ENCODE measurements around the gene FAM110C. TPM values are rescaled to one million over a fixed set of nuclear protein-coding genes. Genes with fewer than 3 reads are reported as not detected.
"Not testable (repeated sequence)": the region's sequence is repeated elsewhere in the genome, so short reads cannot be mapped to it uniquely, and the experiment has no call there.

The FAM110C gene
- 5.2 TPM for total RNA-seq
- long read RNA-seq, partial matches to known transcripts: 0 of 5 reads
- long read RNA-seq, other reads (novel, unspliced or antisense): 1 of 5 reads

- ATAC-seq: peak; percentile 94
- intact Hi-C loops (cut with micrococcal nuclease): no loop called here
Measured at GRCh38 chr2:46471-47345, at the start of gene FAM110C. TSS of gene FAM110C (minus strand) at chr2:46505. CDS start at chr2:46385, 120 bp downstream.

GRCh38 chr2:92326-92725, 46.0 kb upstream of the FAM110C start:
- intact Hi-C loops (cut with micrococcal nuclease): no loop called here
- ATAC-seq (no peak), DNase-seq (no peak)

More at GRCh38 chr2:46471-47345, at the start of gene FAM110C:
- peak; percentile 84 for DNase-seq

GRCh38 chr2:90645-91312, 44.5 kb upstream of the FAM110C start:
- ATAC-seq: no peak

GRCh38 chr2:85761-86160, 39.5 kb upstream of the FAM110C start:
- intact Hi-C loops (cut with micrococcal nuclease): no loop called here
- ATAC-seq (no peak), DNase-seq (no peak)

More at GRCh38 chr2:90645-91312, 44.5 kb upstream of the FAM110C start:
- intact Hi-C loops (cut with micrococcal nuclease): no loop called here
- DNase-seq: no peak

GRCh38 chr2:84121-84520, 37.8 kb upstream of the FAM110C start:
- DNase-seq (no peak), ATAC-seq (no peak)
- intact Hi-C loops (cut with micrococcal nuclease): no loop called here

- intact Hi-C loops (cut with micrococcal nuclease): no loop called here
- DNase-seq (no peak), ATAC-seq (no peak)
Measured at GRCh38 chr2:80971-81736, 34.8 kb upstream of the FAM110C start.

- DNase-seq (no peak), ATAC-seq (no peak)
- intact Hi-C loops (cut with micrococcal nuclease): no loop called here
Measured at GRCh38 chr2:80378-80777, 34.1 kb upstream of the FAM110C start.

- intact Hi-C loops (cut with micrococcal nuclease): no loop called here
- no peak for ATAC-seq
Measured at GRCh38 chr2:71309-72035, 25.2 kb upstream of the FAM110C start.

GRCh38 chr2:69366-70344, 23.4 kb upstream of the FAM110C start:
- intact Hi-C loops (cut with micrococcal nuclease): no loop called here
- ATAC-seq (no peak), DNase-seq (no peak)

More at GRCh38 chr2:71309-72035, 25.2 kb upstream of the FAM110C start:
- DNase-seq: no peak

- DNase-seq; intact Hi-C loops (cut with micrococcal nuclease); ATAC-seq: not testable (repeated sequence)
Measured at GRCh38 chr2:68637-69036, 22.3 kb upstream of the FAM110C start.

- ATAC-seq (no peak), DNase-seq (no peak)
- intact Hi-C loops (cut with micrococcal nuclease): no loop called here
Measured at GRCh38 chr2:66853-67252, 20.5 kb upstream of the FAM110C start.

- intact Hi-C loops (cut with micrococcal nuclease): no loop called here
- ATAC-seq: no peak
- DNase-seq: no peak
Measured at GRCh38 chr2:65121-65520, 18.8 kb upstream of the FAM110C start.

GRCh38 chr2:55587-56448, 9.5 kb upstream of the FAM110C start:
- no peak for ATAC-seq
- intact Hi-C loops (cut with micrococcal nuclease): no loop called here
- no peak for DNase-seq

- intact Hi-C loops (cut with micrococcal nuclease): no loop called here
- no peak for ATAC-seq
- no peak for DNase-seq
Measured at GRCh38 chr2:51613-52012, 5.3 kb upstream of the FAM110C start.

- DNase-seq (no peak), ATAC-seq (no peak)
- intact Hi-C loops (cut with micrococcal nuclease): no loop called here
Measured at GRCh38 chr2:47737-48136, 1.4 kb upstream of the FAM110C start.

- ATAC-seq (peak; percentile 15), DNase-seq (no peak)
- intact Hi-C loops (cut with micrococcal nuclease): no loop called here
Measured at GRCh38 chr2:47346-47725, 1.0 kb upstream of the FAM110C start.

GRCh38 chr2:46131-46470, 204 bp downstream of the FAM110C start:
- intact Hi-C loops (cut with micrococcal nuclease): no loop called here
- ATAC-seq (peak; percentile 19), DNase-seq (no peak)
